Measurements from ENCODE around the gene TMEM39A.

TMEM39A gene

GRCh38 chr3:119463171-119464169, at the start of gene TMEM39A:
TSS of gene TMEM39A (minus strand) at chr3:119463615. CDS start at chr3:119462074, 1,541 bp downstream.
- peak; percentile 100 for DNase-seq (ENCODE audit: low spot score)

DNA sequence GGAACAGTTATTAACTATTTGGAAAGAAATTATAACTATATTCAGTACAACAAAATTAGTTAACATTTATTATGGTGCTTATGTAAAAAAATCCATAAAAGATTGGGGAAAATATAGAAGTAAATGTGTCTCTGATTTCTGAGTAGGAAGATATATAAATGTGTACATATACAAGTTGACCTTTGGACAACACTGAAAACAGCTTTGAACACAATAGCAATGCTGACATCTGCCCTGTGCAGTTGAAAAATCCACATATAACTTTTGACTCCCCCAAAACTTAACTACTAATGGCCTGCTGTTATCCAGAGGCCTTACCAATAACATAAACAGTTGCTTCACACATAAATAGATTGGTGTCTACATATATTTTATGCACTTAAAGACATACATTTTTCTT, 47.3 kb upstream of the TMEM39A start:
- no peak for DNase-seq (ENCODE audit: low spot score)

DNA sequence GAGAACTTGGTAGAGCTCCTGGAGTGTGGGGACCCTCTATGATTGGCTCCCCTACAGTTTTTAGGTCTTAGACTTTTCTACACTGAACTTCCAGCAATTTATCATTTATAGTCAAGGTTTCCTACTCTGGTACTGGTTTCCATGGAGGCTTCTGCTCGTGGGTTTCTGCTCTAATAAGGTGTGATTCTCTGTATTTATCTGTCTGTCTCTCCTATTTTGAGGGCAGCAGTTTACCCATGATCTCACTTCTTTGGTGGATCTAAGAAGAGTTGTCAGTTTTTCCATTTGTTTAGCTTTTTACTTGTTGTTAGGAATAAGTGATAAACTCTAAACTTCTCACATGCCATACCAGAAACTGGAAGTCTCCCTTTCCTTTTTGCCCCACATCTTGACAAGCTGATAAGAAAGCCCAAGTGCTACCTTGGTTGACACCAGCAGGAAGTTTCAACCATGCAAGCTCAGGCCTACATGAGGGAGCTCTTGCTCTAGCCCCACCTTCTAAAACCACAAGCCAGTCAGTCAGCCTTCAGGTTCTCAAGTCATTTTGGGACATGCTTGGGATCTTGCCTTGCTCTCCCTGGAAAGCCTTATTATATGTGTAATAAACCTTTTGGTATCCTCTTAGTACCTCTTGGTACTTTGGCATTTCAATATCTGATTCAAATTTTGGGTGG, 44.9 kb upstream of the TMEM39A start:
- DNase-seq (ENCODE audit: low spot score): no peak

DNA sequence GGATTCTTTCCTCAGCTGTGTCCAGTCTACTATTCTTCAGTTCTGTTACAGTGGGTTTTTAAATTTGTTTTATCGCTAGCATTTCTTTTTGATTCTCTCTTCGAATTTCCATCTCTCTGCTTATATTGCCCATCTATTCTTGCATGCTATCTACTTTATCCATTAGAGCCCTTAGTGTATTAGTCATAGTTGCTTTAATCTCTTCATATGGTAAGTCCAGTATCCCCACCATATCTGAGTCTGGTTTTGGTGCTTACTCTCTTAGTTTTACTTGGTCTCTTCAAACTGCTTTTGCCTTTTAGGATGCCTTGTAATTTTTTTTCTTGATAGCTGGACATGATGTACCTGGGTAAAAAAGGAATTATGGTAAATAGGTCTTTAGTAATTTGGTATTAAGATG, 44.0 kb upstream of the TMEM39A start:
- DNase-seq (ENCODE audit: low spot score): no peak

- no peak for DNase-seq (ENCODE audit: low spot score)
Measured at GRCh38 chr3:119506631-119507030, 43.2 kb upstream of the TMEM39A start.

- no peak for DNase-seq (ENCODE audit: low spot score)
Measured at GRCh38 chr3:119500901-119501300, 37.5 kb upstream of the TMEM39A start.

DNA sequence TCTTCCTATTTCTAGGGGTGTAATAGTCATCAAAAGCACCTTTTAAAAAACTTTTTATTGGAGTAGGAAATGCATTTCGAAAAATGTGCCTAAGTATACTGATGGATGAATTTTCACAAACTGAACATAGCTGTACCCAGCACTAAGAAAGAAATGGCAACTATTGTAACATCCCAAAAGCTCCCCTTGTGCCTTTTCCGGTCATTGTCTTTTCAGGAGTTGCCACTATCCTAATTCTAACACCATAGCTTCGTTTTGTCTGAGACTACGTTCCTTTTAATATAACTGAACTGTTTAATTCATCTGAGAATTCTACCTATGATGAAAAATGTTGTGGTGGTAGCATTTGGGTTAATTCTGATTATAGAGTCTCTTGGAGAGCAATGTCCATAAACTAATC, 36.9 kb upstream of the TMEM39A start:
- DNase-seq (ENCODE audit: low spot score): no peak

- peak; percentile 98 for DNase-seq (ENCODE audit: low spot score)
Measured at GRCh38 chr3:119498186-119499011, 35.0 kb upstream of the TMEM39A start, which contains the start of gene TIMMDC1. TSS of gene TIMMDC1 (plus strand) at chr3:119498547. CDS start at chr3:119498734, 187 bp downstream.

DNA sequence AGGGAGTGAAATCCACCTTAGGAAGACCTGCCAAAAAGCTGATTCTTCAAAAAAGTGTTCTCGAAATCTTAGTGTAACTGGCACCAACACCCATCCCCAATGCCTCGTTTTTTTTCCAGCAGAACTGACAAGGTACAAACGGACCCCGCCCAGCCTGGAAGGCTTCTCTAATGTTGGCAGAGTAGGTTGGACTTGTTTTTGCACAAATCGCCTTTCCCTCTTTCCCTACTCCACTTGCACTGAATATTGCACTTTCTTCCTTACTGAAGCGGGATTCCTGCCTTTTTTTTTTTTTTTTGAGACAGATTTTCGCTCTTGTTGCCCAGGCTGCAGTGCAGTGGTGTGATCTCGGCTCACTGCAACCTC, 34.4 kb upstream of the TMEM39A start:
- no peak for DNase-seq (ENCODE audit: low spot score)

- no peak for DNase-seq (ENCODE audit: low spot score)
Measured at GRCh38 chr3:119494597-119494996, 31.2 kb upstream of the TMEM39A start.

DNA sequence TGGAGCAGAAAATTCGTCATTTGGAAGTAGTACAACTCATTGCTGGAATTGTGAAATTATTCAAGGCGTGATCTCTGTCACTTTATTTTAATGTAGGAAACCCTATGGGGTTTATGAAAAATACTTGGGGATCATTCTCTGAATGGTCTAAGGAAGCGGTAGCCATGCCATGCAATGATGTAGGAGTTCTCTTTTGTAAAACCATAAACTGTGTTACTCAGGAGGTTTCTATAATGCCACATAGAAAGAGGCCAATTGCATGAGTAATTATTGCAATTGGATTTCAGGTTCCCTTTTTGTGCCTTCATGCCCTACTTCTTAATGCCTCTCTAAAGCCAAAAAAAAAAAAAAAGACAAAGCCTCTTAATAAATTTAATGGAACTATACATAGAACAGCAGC, 29.4 kb upstream of the TMEM39A start:
- DNase-seq (ENCODE audit: low spot score): no peak

DNA sequence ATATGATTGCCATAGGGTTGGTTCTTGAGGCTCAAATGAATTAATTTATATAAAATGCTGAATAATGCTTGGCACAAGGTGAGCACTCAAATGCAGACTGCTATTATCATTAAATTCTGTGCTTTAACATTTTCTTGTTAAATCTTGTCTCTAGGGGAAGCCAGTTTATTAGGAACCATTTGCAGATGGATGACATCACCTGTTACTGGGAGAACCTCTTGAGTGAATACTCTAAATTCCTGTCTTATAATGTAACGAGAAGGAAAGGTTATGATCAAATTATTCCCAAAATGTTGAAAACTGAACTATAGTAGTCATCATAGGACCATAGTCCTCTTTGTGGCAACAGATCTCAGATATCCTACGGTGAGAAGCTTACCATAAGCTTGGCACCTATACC, 28.7 kb upstream of the TMEM39A start:
- no peak for DNase-seq (ENCODE audit: low spot score)

- no peak for DNase-seq (ENCODE audit: low spot score)
Measured at GRCh38 chr3:119490153-119490552, 26.7 kb upstream of the TMEM39A start.

DNA sequence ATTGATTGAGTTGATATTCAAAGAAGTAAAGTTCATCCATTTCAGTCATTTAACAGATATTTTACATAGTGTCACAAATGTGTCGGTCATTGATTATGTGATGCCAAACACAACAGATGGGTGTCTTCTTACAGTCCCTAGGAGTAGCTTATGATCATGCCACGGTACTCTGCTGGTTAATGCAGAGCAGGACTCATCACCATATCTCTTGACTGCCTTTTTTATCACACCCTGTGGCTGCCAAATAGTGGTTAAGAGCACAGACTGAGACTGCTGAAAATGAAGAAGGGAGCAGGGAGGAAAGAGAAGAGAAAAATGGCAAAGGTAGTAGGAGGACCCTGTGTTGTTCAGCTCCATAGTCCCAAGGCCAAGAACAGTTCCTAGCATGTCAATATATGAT, 22.1 kb upstream of the TMEM39A start:
- no peak for DNase-seq (ENCODE audit: low spot score)

GRCh38 chr3:119483101-119483500, 19.7 kb upstream of the TMEM39A start:
- DNase-seq (ENCODE audit: low spot score): no peak

GRCh38 chr3:119481079-119481478, 17.7 kb upstream of the TMEM39A start:
- DNase-seq (ENCODE audit: low spot score): no peak

GRCh38 chr3:119470866-119471265, 7.5 kb upstream of the TMEM39A start:
- DNase-seq (ENCODE audit: low spot score): no peak

GRCh38 chr3:119469418-119470189, 6.2 kb upstream of the TMEM39A start:
- no peak for DNase-seq (ENCODE audit: low spot score)

DNA sequence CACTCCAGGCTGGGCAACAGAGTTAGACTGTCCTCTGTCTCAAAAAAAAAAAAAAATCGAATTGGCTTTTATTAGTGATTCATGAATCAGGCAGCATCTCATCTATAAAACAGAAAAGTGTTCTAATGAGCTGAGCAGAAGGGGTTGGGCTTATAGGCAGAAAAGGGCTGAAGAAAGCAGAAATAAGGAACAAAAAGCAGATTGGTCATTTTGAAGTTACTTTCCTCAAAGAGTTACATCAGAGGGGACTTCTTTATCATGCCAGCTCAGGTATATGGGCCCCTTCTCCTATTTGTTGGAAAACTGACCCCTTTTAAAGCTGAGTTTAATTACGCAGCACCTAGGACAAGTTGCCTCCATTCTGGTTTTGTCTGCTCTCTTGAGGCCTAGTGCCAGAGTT, 4.6 kb upstream of the TMEM39A start:
- no peak for DNase-seq (ENCODE audit: low spot score)

- DNase-seq (ENCODE audit: low spot score): no peak
Measured at GRCh38 chr3:119457246-119457645, 6.2 kb downstream of the TMEM39A start.

- DNase-seq (ENCODE audit: low spot score): no peak
Measured at GRCh38 chr3:119456469-119456868, 6.9 kb downstream of the TMEM39A start.

DNA sequence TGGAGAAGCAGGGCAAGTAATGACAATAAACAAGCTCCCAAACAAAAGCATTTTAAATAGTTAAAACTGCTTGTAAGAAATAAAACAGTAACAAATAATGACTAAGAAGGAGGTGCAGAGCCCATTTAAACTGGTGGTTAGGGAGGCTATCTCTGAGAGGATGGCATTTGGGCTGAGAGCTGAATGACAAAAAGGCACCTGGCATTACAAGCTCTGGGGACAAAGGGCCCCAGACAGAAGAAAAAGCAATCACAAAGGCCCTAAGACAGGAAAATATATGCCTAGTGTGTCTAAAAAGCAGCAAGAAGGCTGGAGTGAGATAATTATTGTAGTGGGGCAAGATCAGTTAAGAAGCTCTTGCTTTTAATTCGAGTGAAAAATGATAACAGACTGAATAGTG, 9.6 kb downstream of the TMEM39A start:
- no peak for DNase-seq (ENCODE audit: low spot score)

Measured in COLO829 (cell line).